GM12878 (cell line): Measurements from ENCODE around the gene CHCHD6. TPM values are rescaled to one million over a fixed set of nuclear protein-coding genes. Genes with fewer than 3 reads are reported as not detected.

Experiments
- ATAC-seq: fragments of 200-7000 bp; cut with Tn5 transposase; 3 replicates; pipeline ENCODE4 v1.9.1; 2020; ENCODE audit warnings: mild to moderate bottlenecking, moderate library complexity
- BruUV-seq: library from RNA; stranded (reverse); fragments of 400-500 nt; replicated peaks from 2 replicates; lab custom pipeline; 2021; lab: Mats Ljungman, UMichigan
- CTCF ChIA-PET: fragments of 300-600 bp; sonication (Branson Sonifier 250); formaldehyde crosslinking; extraction: SDS; loops from one replicate; lab custom pipeline; 2021; ENCODE audit warnings: inconsistent platforms; lab: Yijun Ruan, JAX
- POLR2A ChIA-PET: fragments of 350-600 bp; formaldehyde crosslinking; extraction: SDS; loops from one replicate; lab custom pipeline; 2021; ENCODE audit warnings: inconsistent platforms; lab: Charles Lee
- RAD21 ChIA-PET: fragments of 300-600 bp; sonication (Branson Sonifier 250); formaldehyde crosslinking; loops from one replicate; lab custom pipeline; 2023; ENCODE audit warnings: antibody characterized with exemption; ENCODE audit not compliant: unreplicated experiment; lab: Charles Lee
- SMC1A ChIA-PET: fragments of 300-600 bp; sonication (Branson Sonifier 250); formaldehyde crosslinking; loops from one replicate; lab custom pipeline; 2023; ENCODE audit not compliant: unreplicated experiment, uncharacterized antibody; lab: Charles Lee
- DNase-seq: peaks from one replicate; pipeline ENCODE4 v3.0.0-alpha.2; 2011; ENCODE audit warnings: low read depth, low spot score
- FAIRE-seq: peaks from 3 replicates; lab custom pipeline; 2011; peaks lifted over from hg19 to GRCh38; lab: Jason Lieb, UNC
- H2AFZ ChIP-seq: 2 replicates; pipeline ENCODE4 v1.6.0; 2011; ENCODE audit warnings: low read depth, low read length, control low read depth; ENCODE audit not compliant: control insufficient read depth
- H3K27ac ChIP-seq: 2 replicates; pipeline ENCODE4 v1.5.1; 2011; ENCODE audit warnings: control low read depth; ENCODE audit not compliant: control insufficient read depth, insufficient read depth
- H3K27me3 ChIP-seq, 2 experiments: replicated peaks in 1 of 2; 2 replicates each; pipeline versions ENCODE4 v1.6.0 to v1.6.1; 2011; ENCODE audit warnings: low read length in 1 of 2; ENCODE audit not compliant: control insufficient read depth in 2 of 2, insufficient read depth in 2 of 2
- H3K36me3 ChIP-seq, 2 experiments: 2 replicates each; pipeline ENCODE4 v1.5.1; 2011; ENCODE audit warnings: low read length in 1 of 2; ENCODE audit not compliant: control insufficient read depth in 2 of 2, insufficient read depth in 2 of 2
- H3K4me1 ChIP-seq: 2 replicates; pipeline ENCODE4 v1.6.1; 2011; ENCODE audit warnings: mild to moderate bottlenecking, low read length, moderate library complexity, mixed read lengths; ENCODE audit not compliant: control insufficient read depth, insufficient read depth
- H3K4me2 ChIP-seq: 2 replicates; pipeline ENCODE4 v1.6.0; 2011; ENCODE audit warnings: control low read depth; ENCODE audit not compliant: control insufficient read depth, insufficient read depth
- H3K4me3 ChIP-seq: fragments of 200-600 bp; sonication (generic); 2 replicates; pipeline ENCODE4 v1.5.1; 2016
- H3K79me2 ChIP-seq: 2 replicates; pipeline ENCODE4 v1.6.0; 2011; ENCODE audit warnings: low read length; ENCODE audit not compliant: control insufficient read depth, insufficient read depth
- H3K9ac ChIP-seq: 2 replicates; pipeline ENCODE4 v1.8.0; 2011; ENCODE audit warnings: low read length, control low read depth, mixed read lengths; ENCODE audit not compliant: control insufficient read depth, insufficient read depth
- H3K9me3 ChIP-seq: replicated peaks from 3 replicates; pipeline ENCODE4 v1.5.1; 2011; ENCODE audit warnings: mild to moderate bottlenecking, low read length; ENCODE audit not compliant: control insufficient read depth, insufficient read depth
- H4K20me1 ChIP-seq: 2 replicates; pipeline ENCODE4 v1.6.0; 2011; ENCODE audit not compliant: control insufficient read depth, insufficient read depth
- DPF2 ChIP-seq: fragments of 450-650 bp; IDR thresholded peaks from 2 replicates; pipeline ENCODE4 v1.6.1; 2017; ENCODE audit warnings: mild to moderate bottlenecking
- MXI1 ChIP-seq: fragments of 150-350 bp; IDR thresholded peaks from 2 replicates; pipeline ENCODE4 v1.6.1; 2011; ENCODE audit warnings: low read depth, mild to moderate bottlenecking, inconsistent platforms, low read length, improper control_type of control experiment
- POLR2A ChIP-seq: IDR thresholded peaks from 2 replicates; pipeline ENCODE4 v1.6.1; 2011; ENCODE audit warnings: low read depth, mild to moderate bottlenecking, low read length
- SMARCA5 ChIP-seq: fragments of 450-650 bp; IDR thresholded peaks from 2 replicates; pipeline ENCODE4 v1.6.1; 2017; ENCODE audit warnings: mild to moderate bottlenecking
- SUZ12 ChIP-seq: fragments of 200-600 bp; sonication (generic); IDR thresholded peaks from one replicate; pipeline ENCODE4 v1.6.1; 2018; ENCODE audit warnings: antibody characterized with exemption, mild to moderate bottlenecking; ENCODE audit not compliant: unreplicated experiment
- WGBS: methylation state at CpG from one replicate; pipeline ENCODE4 v1.1.6; 2016; ENCODE audit warnings: low lambda C conversion rate; ENCODE audit not compliant: insufficient replicate concordance, insufficient coverage; ENCODE audit errors: missing lambda C conversion rate; 5-methylcytosine and 5-hydroxymethylcytosine counted together
- in situ Hi-C: fragments of 300-500 bp; cut with MboI; formaldehyde crosslinking; loops from 9 replicates; pipeline ENCODE4 v1.14.3; 2018; ENCODE audit warnings: mixed read lengths
- intact Hi-C: fragments of 100-400 bp; cut with micrococcal nuclease; formaldehyde crosslinking; loops from one replicate; pipeline ENCODE4 v1.14.2; 2022; ENCODE audit not compliant: unreplicated experiment
- polyA plus RNA-seq, 11 experiments: library from polyadenylated mRNA; depleted of rRNA in 4 of 11; unstranded in 6 of 11; stranded (reverse) in 5 of 11; fragments of >200 nt; fragmentation: Nextera tagmentation in 4 of 11; fragmentation: Illumina TruSeq in 1 of 11; extraction: Ambion mirVana in 4 of 11; extraction: Trizol in 1 of 11; gene quantifications; 1 replicate in 1 of 11; 2 replicates in 10 of 11; pipeline versions ENCODE4 v1.2.1 to v1.2.3, GENCODE V29; 2011 to 2016; ENCODE audit warnings: inconsistent platforms in 2 of 11, missing spikeins in 2 of 11, low read depth in 1 of 11
- total RNA-seq, 4 experiments: library from RNA; depleted of rRNA in 3 of 4; stranded (reverse); fragments of >200 nt in 3 of 4; fragmentation: Illumina TruSeq in 1 of 4; extraction: Trizol in 1 of 4; gene quantifications; 2 replicates each; pipeline versions ENCODE4 v1.2.1 to v1.2.3, GENCODE V29; 2013 to 2021
- TF ChIP-seq, protein P1 (sequence below): IDR thresholded peaks from 2 replicates; pipeline ENCODE4 v1.6.1; 2012; ENCODE audit warnings: mild to moderate bottlenecking, low read depth, low read length

The CHCHD6 gene
- total and polyA plus RNA-seq, 10 of the 15 experiments (the other 5 are each of a cell fraction or from before 2014, with no cell fraction given) = 2.7 to 16.7 (median 12.3) TPM

DNA sequence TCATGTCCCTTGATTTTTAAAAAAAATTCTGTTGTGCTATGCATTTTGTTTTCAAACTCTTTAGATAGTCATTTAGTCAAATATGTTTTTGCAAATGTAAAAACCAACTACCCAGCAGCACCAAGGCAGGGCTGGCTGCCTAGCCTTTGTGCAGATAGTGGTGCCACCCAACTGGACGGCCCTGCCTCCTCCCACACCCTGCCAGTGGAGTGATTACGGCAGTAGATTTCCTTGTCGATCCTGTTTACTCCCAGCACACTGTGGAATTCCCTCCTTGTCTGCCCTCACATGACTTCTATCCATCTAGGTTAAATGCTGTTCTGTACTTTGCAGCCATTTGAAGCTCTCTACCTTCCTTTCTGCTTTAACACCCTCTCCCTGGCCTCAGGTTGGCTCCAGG, 199.5 kb downstream of the CHCHD6 start (continued):
- TF ChIP-seq SMARCA5 = no peak

DNA sequence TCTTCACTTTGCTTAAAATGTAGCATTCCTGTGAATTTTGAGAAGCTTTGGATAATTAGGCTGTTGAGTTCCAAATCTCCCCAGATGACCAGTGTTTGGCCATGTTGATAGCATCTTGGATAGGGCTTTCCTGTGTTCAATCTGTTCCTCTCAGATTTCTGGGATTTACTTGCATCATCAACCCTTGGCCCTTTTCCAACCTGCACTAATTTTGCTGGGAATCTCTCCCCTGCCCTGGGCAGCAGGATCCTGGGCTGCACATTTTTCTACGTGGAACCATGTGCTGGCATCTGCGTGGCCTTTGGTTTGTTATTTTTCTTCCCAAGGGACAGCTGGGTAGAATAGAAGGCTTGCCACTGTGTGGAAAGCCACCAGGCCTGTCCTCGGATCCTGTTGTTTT, 203.5 kb downstream of the CHCHD6 start:
- intact Hi-C loops = no loop called here
- ATAC-seq (no peak), DNase-seq (no peak), FAIRE-seq (no peak)
- ChIA-PET POLR2A (no interaction called here), CTCF (no interaction called here), RAD21 (no interaction called here), SMC1A (interaction anchor here (1.1 kb wide), 1 partner anchor 19 kb away, joined by 3 read pairs; no protein-coding TSS in a partner anchor)
- TF ChIP-seq MXI1 = no peak
- TF ChIP-seq DPF2 = no peak
- TF ChIP-seq POLR2A = no peak
- no peak for TF ChIP-seq SMARCA5
- TF ChIP-seq, protein P1, sequence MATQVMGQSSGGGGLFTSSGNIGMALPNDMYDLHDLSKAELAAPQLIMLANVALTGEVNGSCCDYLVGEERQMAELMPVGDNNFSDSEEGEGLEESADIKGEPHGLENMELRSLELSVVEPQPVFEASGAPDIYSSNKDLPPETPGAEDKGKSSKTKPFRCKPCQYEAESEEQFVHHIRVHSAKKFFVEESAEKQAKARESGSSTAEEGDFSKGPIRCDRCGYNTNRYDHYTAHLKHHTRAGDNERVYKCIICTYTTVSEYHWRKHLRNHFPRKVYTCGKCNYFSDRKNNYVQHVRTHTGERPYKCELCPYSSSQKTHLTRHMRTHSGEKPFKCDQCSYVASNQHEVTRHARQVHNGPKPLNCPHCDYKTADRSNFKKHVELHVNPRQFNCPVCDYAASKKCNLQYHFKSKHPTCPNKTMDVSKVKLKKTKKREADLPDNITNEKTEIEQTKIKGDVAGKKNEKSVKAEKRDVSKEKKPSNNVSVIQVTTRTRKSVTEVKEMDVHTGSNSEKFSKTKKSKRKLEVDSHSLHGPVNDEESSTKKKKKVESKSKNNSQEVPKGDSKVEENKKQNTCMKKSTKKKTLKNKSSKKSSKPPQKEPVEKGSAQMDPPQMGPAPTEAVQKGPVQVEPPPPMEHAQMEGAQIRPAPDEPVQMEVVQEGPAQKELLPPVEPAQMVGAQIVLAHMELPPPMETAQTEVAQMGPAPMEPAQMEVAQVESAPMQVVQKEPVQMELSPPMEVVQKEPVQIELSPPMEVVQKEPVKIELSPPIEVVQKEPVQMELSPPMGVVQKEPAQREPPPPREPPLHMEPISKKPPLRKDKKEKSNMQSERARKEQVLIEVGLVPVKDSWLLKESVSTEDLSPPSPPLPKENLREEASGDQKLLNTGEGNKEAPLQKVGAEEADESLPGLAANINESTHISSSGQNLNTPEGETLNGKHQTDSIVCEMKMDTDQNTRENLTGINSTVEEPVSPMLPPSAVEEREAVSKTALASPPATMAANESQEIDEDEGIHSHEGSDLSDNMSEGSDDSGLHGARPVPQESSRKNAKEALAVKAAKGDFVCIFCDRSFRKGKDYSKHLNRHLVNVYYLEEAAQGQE = no peak
- TF ChIP-seq SUZ12 = no peak
- Histone ChIP-seq H3K9me3 (no peaks in the 10 kb centered on the region; the same call in 2 of the 3 replicates), H3K27ac (no peak overlapping the region), H3K4me2 (no peak overlapping the region), H3K4me3 (no peak overlapping the region), H3K9ac (no peak overlapping the region), H3K27me3 (no peaks in the 10 kb centered on the region), H3K36me3 (no peaks in the 10 kb centered on the region), H4K20me1 (no peaks in the 10 kb centered on the region), H3K79me2 (no peaks in the 10 kb centered on the region), H3K4me1 (peaks cover 36% of the 10 kb centered on the region), H2AFZ (no peak overlapping the region)
- BruUV-seq = no TSS peak
- in situ Hi-C loops = no loop called here
- WGBS = 89% methylated on average over 3 of the region's 3 CpGs
